Neutrophil (primary cell): ENCODE results near the gene ANGPTL1.

ENCODE experiments used
- H3K27ac ChIP-seq: fragments of 200-600 bp; sonication (generic); 2 replicates; pipeline ENCODE4 v1.5.1; 2016; ENCODE audit warnings: mild to moderate bottlenecking, moderate library complexity
- H3K27me3 ChIP-seq: fragments of 200-600 bp; sonication (generic); 2 replicates; pipeline ENCODE4 v1.6.0; 2016; ENCODE audit warnings: mild to moderate bottlenecking
- H3K36me3 ChIP-seq: fragments of 200-600 bp; sonication (generic); 2 replicates; pipeline ENCODE4 v1.5.1; 2017
- H3K4me1 ChIP-seq, 2 experiments: fragments of 200-600 bp in 1 of 2; sonication (generic) in 1 of 2; 1 replicate in 1 of 2; 2 replicates in 1 of 2; pipeline versions ENCODE4 v1.5.1 to v1.6.1; 2013 to 2016; ENCODE audit warnings: low read depth in 1 of 2, low read length in 1 of 2, mild to moderate bottlenecking in 1 of 2, moderate library complexity in 1 of 2; ENCODE audit not compliant: control insufficient read depth in 1 of 2, insufficient read depth in 1 of 2
- H3K4me3 ChIP-seq, 2 experiments: fragments of 200-600 bp in 1 of 2; sonication (generic) in 1 of 2; 1 replicate in 1 of 2; 2 replicates in 1 of 2; pipeline ENCODE4 v1.5.1; 2013 to 2016; ENCODE audit warnings: low read depth in 1 of 2, low read length in 1 of 2, mild to moderate bottlenecking in 1 of 2, moderate library complexity in 1 of 2
- H3K9me3 ChIP-seq: fragments of 200-600 bp; sonication (generic); 2 replicates; pipeline ENCODE4 v1.5.1; 2016
- TF ChIP-seq, protein P1 (sequence below): fragments of 200-600 bp; sonication (generic); IDR thresholded peaks from 2 replicates; pipeline ENCODE4 v1.5.1; 2016; ENCODE audit warnings: antibody characterized with exemption

Gene ANGPTL1

GRCh38 chr1:178898401-178898800 is 27.5 kb upstream of the ANGPTL1 start:
- H3K9me3 ChIP-seq = no peaks in the 10 kb centered on the region
- H3K27me3 ChIP-seq = no peaks in the 10 kb centered on the region
- TF ChIP-seq, protein P1, sequence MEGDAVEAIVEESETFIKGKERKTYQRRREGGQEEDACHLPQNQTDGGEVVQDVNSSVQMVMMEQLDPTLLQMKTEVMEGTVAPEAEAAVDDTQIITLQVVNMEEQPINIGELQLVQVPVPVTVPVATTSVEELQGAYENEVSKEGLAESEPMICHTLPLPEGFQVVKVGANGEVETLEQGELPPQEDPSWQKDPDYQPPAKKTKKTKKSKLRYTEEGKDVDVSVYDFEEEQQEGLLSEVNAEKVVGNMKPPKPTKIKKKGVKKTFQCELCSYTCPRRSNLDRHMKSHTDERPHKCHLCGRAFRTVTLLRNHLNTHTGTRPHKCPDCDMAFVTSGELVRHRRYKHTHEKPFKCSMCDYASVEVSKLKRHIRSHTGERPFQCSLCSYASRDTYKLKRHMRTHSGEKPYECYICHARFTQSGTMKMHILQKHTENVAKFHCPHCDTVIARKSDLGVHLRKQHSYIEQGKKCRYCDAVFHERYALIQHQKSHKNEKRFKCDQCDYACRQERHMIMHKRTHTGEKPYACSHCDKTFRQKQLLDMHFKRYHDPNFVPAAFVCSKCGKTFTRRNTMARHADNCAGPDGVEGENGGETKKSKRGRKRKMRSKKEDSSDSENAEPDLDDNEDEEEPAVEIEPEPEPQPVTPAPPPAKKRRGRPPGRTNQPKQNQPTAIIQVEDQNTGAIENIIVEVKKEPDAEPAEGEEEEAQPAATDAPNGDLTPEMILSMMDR = no peak
- no peaks in the 10 kb centered on the region for H3K4me1 ChIP-seq
- H3K27ac ChIP-seq = no peak overlapping the region
- H3K36me3 ChIP-seq = peaks cover 58% of the 10 kb centered on the region
- no peak overlapping the region for H3K4me3 ChIP-seq

GRCh38 chr1:178895928-178896327 is 25.1 kb upstream of the ANGPTL1 start:
- Histone ChIP-seq H3K27ac (no peak overlapping the region), H3K4me1 (no peaks in the 10 kb centered on the region), H3K36me3 (peaks cover 58% of the 10 kb centered on the region), H3K27me3 (no peaks in the 10 kb centered on the region), H3K4me3 (no peak overlapping the region), H3K9me3 (no peaks in the 10 kb centered on the region)
- TF ChIP-seq, protein P1 = no peak

DNA sequence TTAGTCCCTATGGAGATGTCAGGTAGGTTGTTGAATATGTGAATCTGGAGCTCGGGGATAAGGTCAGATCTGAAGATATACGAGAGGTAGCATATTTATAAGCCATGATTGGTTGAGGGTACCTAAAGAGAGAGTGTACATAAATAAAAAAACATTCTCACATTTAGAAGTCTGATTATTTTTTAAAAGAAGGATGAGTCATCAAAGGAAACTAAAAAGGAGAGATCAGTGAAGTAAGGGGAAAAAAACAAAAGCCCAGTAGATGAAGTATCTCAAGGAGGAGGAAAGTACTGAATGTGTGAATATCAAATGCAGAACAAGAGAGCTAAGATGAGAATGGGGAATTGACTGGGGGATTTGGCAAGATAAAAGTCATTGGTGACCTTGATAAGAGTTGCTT is 15.7 kb upstream of the ANGPTL1 start:
- TF ChIP-seq, protein P1 = no peak
- peaks cover 82% of the 10 kb centered on the region for H3K36me3 ChIP-seq

DNA sequence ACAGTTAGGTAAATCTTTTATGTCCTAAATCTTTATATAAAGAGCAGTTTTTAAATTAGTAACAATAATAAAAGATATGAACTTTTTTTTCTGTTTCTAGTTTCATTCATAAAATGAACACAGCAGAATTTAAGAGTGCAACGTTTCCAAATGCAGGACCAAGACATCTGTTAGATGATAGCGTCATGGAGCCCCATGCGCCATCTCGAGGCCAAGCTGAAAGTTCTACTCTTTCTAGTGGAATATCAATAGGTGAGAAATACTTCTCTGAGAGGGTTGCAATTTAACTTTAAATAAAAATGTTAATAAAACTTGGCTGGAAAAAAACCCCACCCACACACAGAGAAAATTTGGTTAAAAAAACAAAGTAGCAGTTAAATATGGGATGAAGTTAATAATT is 15.0 kb upstream of the ANGPTL1 start:
- Histone ChIP-seq H3K4me3 (no peak overlapping the region), H3K36me3 (peaks cover 82% of the 10 kb centered on the region), H3K4me1 (no peaks in the 10 kb centered on the region), H3K9me3 (no peaks in the 10 kb centered on the region), H3K27me3 (no peaks in the 10 kb centered on the region), H3K27ac (no peak overlapping the region)
- TF ChIP-seq, protein P1 = no peak

More for the DNA sequence above, 15.7 kb upstream of the ANGPTL1 start:
- no peaks in the 10 kb centered on the region for H3K27me3 ChIP-seq
- H3K4me1 ChIP-seq = no peaks in the 10 kb centered on the region
- H3K4me3 ChIP-seq = no peak overlapping the region
- H3K27ac ChIP-seq = no peak overlapping the region
- no peaks in the 10 kb centered on the region for H3K9me3 ChIP-seq

DNA sequence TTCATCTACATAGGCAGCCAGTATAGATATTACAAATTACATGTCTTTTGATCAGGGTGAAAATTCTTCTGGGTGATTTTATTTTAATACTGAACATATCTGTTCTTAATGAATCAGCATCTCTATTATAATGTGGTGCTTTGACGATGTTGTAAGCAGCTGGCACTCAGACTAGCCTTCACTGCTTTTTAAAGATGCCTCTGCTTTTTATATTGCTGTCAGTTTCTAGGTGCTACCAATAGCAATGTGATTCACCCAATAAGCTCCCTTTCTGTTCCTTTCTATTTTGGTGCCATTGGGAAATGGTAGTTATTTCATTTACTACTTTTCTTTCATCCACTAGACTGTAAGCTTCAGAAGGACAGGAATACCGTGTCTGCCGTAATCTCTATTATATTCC is 11.1 kb upstream of the ANGPTL1 start:
- Histone ChIP-seq H3K27me3 (no peaks in the 10 kb centered on the region), H3K4me3 (no peak overlapping the region), H3K9me3 (no peaks in the 10 kb centered on the region)

More for the DNA sequence above, 11.1 kb upstream of the ANGPTL1 start:
- Histone ChIP-seq H3K4me1 (no peaks in the 10 kb centered on the region), H3K36me3 (peaks cover 67% of the 10 kb centered on the region), H3K27ac (no peak overlapping the region)
- TF ChIP-seq, protein P1 = no peak
